Measurements from ENCODE around the gene VSIG10L2.

DNA sequence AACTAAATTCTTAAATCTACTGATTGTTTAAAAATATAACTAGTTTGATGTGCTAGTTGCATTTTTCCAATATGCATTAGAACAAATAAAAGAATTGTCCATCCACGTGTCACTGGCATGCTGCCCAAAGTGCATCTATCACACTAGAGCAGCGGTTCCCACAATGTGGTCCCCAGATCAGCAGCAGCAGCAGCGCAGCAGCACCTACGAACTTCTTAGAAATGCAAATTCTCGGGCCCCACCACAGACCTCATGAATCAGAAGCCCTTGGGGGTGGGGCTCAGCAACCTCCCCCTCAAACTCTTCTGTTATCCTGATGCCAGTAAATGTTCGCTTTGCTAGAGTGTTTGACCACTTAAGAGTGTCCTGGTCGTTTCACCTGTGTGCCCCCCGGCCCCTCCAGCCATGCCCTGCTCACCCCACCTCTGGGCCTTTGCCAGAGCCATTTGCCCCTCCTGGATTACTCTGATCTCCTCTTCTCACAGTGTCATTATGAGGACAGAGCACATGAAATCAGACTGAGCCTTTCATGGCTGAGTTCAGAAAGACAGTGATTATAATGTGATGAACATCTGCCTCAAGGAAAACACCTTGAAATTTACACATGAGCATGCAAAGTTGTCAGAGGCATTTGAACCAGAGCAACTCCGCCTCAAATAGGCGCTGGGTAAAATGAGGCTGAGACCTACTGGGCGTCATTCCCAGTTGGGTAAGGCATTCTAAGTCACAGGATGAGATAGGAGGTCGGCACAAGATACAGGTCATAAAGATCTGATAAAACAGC, 12.6 kb upstream of the VSIG10L2 start:
- TF ChIP-seq GATA3 (IDR thresholded peaks at IDR 0.05; ENCODE audit: low read depth, low read length) = no peak
- TF ChIP-seq GATA2 (IDR thresholded peaks at IDR 0.05; ENCODE audit: low read depth, low read length) = no peak

All from SH-SY5Y (cell line).